HCT116 (cell line): Measurements from ENCODE around the gene CTNND2. TPM values are rescaled to one million over a fixed set of nuclear protein-coding genes. Genes with fewer than 3 reads are reported as not detected.

ENCODE experiments used
- ATAC-seq: fragments of 200-7000 bp; cut with Tn5 transposase; 2 replicates; pipeline ENCODE4 v1.9.1; 2020; ENCODE audit warnings: mild to moderate bottlenecking, moderate library complexity
- BruUV-seq: library from RNA; stranded (reverse); fragments of 400-500 nt; replicated peaks from 2 replicates; lab custom pipeline; 2021; lab: Mats Ljungman, UMichigan
- CTCF ChIA-PET: fragments of 300-600 bp; sonication (Branson Sonifier 250); formaldehyde crosslinking; loops from one replicate; lab custom pipeline; 2021; ENCODE audit warnings: antibody characterized with exemption; lab: Charles Lee
- POLR2A ChIA-PET: fragments of 300-600, 350-600 bp; sonication (Branson Sonifier 250); formaldehyde crosslinking; loops from one replicate; lab custom pipeline; 2021; ENCODE audit warnings: antibody characterized with exemption; lab: Charles Lee
- RAD21 ChIA-PET, 2 experiments: fragments of 300-600 bp; sonication (Branson Sonifier 250); formaldehyde crosslinking; loops; one replicate each; lab custom pipeline; 2023; ENCODE audit warnings: low total read pairs in 2 of 2; ENCODE audit not compliant: uncharacterized antibody in 2 of 2, unreplicated experiment in 2 of 2, low non-redundant PET in 1 of 2; lab: Charles Lee
- DNase-seq: peaks from one replicate; pipeline ENCODE4 v3.0.0-alpha.2; 2010; ENCODE audit warnings: low read depth, low spot score
- H2AFZ ChIP-seq: fragments of 200-600 bp; shearing (Covaris generic), sonication (generic); 2 replicates; pipeline ENCODE4 v1.6.1; 2017; ENCODE audit warnings: low read depth, mixed run types, mixed read lengths, antibody characterized with exemption, low read length; ENCODE audit not compliant: poor library complexity, severe bottlenecking
- H3K27ac ChIP-seq: 2 replicates; pipeline ENCODE4 v1.5.1; 2012; ENCODE audit warnings: low read depth, low read length
- H3K27me3 ChIP-seq: fragments of 200-600 bp; sonication (generic); 2 replicates; pipeline ENCODE4 v1.6.1; 2016; ENCODE audit warnings: mixed run types, low read length, mixed read lengths; ENCODE audit not compliant: insufficient read depth
- H3K36me3 ChIP-seq, 2 experiments: fragments of 200-500 bp in 1 of 2; fragments of 200-600 bp in 1 of 2; sonication (Bioruptor generic) in 1 of 2; sonication (generic) in 1 of 2; 2 replicates each; pipeline versions ENCODE4 v1.5.1 to v1.6.1; 2014 to 2016; ENCODE audit warnings: low read length in 2 of 2, inconsistent platforms in 1 of 2, mixed read lengths in 1 of 2, mixed run types in 1 of 2; ENCODE audit not compliant: insufficient read depth in 2 of 2, control insufficient read depth in 1 of 2
- H3K4me1 ChIP-seq, 2 experiments: fragments of 200-600 bp in 1 of 2; sonication (generic) in 1 of 2; 2 replicates each; pipeline versions ENCODE4 v1.5.1 to v1.6.1; 2012 to 2017; ENCODE audit warnings: low read length in 2 of 2, inconsistent platforms in 1 of 2, mild to moderate bottlenecking in 1 of 2, mixed read lengths in 1 of 2, mixed run types in 1 of 2, moderate library complexity in 1 of 2; ENCODE audit not compliant: insufficient read depth in 2 of 2, control insufficient read depth in 1 of 2
- H3K4me2 ChIP-seq: fragments of 200-600 bp; sonication (generic); 2 replicates; pipeline ENCODE4 v1.6.1; 2017; ENCODE audit warnings: mixed run types, low read length, mixed read lengths
- H3K4me3 ChIP-seq, 2 experiments: fragments of 200-600 bp in 1 of 2; sonication (generic) in 1 of 2; replicated peaks in 1 of 2; 2 replicates each; pipeline ENCODE4 v1.5.1; 2011 to 2016; ENCODE audit warnings: low read length in 2 of 2, control low read depth in 1 of 2, low read depth in 1 of 2, mild to moderate bottlenecking in 1 of 2, mixed read lengths in 1 of 2, mixed run types in 1 of 2
- H3K79me2 ChIP-seq: fragments of 200-600 bp; sonication (generic); 2 replicates; pipeline ENCODE4 v1.6.1; 2017; ENCODE audit warnings: mild to moderate bottlenecking, mixed run types, low read length, moderate library complexity, mixed read lengths; ENCODE audit not compliant: insufficient read depth
- H3K9ac ChIP-seq: fragments of 200-600 bp; sonication (generic); 2 replicates; pipeline ENCODE4 v1.6.1; 2016; ENCODE audit warnings: low read length, mixed read lengths
- H3K9me2 ChIP-seq: fragments of 200-600 bp; sonication (generic), shearing (Covaris generic); 2 replicates; pipeline ENCODE4 v1.6.1; 2017; ENCODE audit warnings: mixed run types, mild to moderate bottlenecking, moderate library complexity; ENCODE audit not compliant: insufficient read depth
- H3K9me3 ChIP-seq, 2 experiments: fragments of 200-500 bp in 1 of 2; fragments of 200-600 bp in 1 of 2; sonication (Bioruptor generic) in 1 of 2; sonication (generic) in 1 of 2; 2 replicates each; pipeline ENCODE4 v1.6.1; 2014 to 2017; ENCODE audit warnings: low read length in 2 of 2, mixed read lengths in 2 of 2, inconsistent platforms in 1 of 2, low read depth in 1 of 2, mild to moderate bottlenecking in 1 of 2, mixed run types in 1 of 2, moderate library complexity in 1 of 2; ENCODE audit not compliant: control insufficient read depth in 1 of 2, insufficient read depth in 1 of 2
- H4K20me1 ChIP-seq: fragments of 200-600 bp; sonication (generic), shearing (Covaris generic); 2 replicates; pipeline ENCODE4 v1.6.1; 2017; ENCODE audit warnings: mixed run types, mild to moderate bottlenecking, moderate library complexity; ENCODE audit not compliant: insufficient read depth
- CBX3 ChIP-seq: IDR thresholded peaks from 2 replicates; pipeline ENCODE4 v1.6.1; 2012; ENCODE audit warnings: low read depth
- CEBPB ChIP-seq: IDR thresholded peaks from 2 replicates; pipeline ENCODE4 v1.6.1; 2012; ENCODE audit warnings: low read depth
- EGR1 ChIP-seq: IDR thresholded peaks from 2 replicates; pipeline ENCODE4 v1.6.1; 2012; ENCODE audit warnings: low read depth
- ELF1 ChIP-seq: IDR thresholded peaks from 2 replicates; pipeline ENCODE4 v1.6.1; 2012; ENCODE audit warnings: low read depth, borderline replicate concordance
- EZH2phosphoT487 ChIP-seq: fragments of 200-600 bp; IDR thresholded peaks from 2 replicates; pipeline ENCODE4 v1.6.1; 2018; ENCODE audit warnings: antibody characterized with exemption, borderline replicate concordance
- FOSL1 ChIP-seq: IDR thresholded peaks from 2 replicates; pipeline ENCODE4 v1.6.1; 2012; ENCODE audit warnings: low read depth
- JUND ChIP-seq: IDR thresholded peaks from 2 replicates; pipeline ENCODE4 v1.6.1; 2012
- RAD21 ChIP-seq: IDR thresholded peaks from 2 replicates; pipeline ENCODE4 v1.6.1; 2012; ENCODE audit warnings: low read depth, mild to moderate bottlenecking
- SRF ChIP-seq: IDR thresholded peaks from 2 replicates; pipeline ENCODE4 v1.6.1; 2012; ENCODE audit warnings: low read depth
- TCF7L2 ChIP-seq: IDR thresholded peaks from 2 replicates; pipeline ENCODE4 v1.7.0; 2011; ENCODE audit warnings: borderline replicate concordance, inconsistent platforms; ENCODE audit not compliant: insufficient read depth, insufficient read length; ENCODE audit errors: extremely low read depth
- ZNF274 ChIP-seq: fragments of 200-500 bp; sonication (Bioruptor generic); IDR thresholded peaks from 2 replicates; pipeline ENCODE4 v1.6.1; 2014; ENCODE audit warnings: mild to moderate bottlenecking, low read depth, low read length, inconsistent platforms
- intact Hi-C: fragments of 100-400 bp; cut with micrococcal nuclease; formaldehyde crosslinking; loops from 2 replicates; pipeline ENCODE4 v1.10.0; 2022
- total RNA-seq: library from RNA; stranded (reverse); gene quantifications from one replicate; pipeline ENCODE4 v1.2.1, GENCODE V29; 2021; ENCODE audit not compliant: unreplicated experiment
- TF ChIP-seq, protein P1 (sequence below), 3 experiments: fragments of 200-600 bp in 1 of 3; sonication (generic) in 1 of 3; IDR thresholded peaks in 2 of 3; conservative IDR thresholded peaks in 1 of 3; 2 replicates each; pipeline ENCODE4 v1.5.1; 2012 to 2017; ENCODE audit warnings: low read depth in 2 of 3, low read length in 2 of 3, antibody characterized with exemption in 1 of 3, borderline replicate concordance in 1 of 3, control low read depth in 1 of 3, mild to moderate bottlenecking in 1 of 3, mixed read lengths in 1 of 3, mixed run types in 1 of 3, moderate library complexity in 1 of 3; ENCODE audit not compliant: insufficient read depth in 1 of 3
- TF ChIP-seq, protein P2 (sequence below): IDR thresholded peaks from 2 replicates; pipeline ENCODE4 v1.6.1; 2012
- TF ChIP-seq, protein P3 (sequence below): IDR thresholded peaks from 2 replicates; pipeline ENCODE4 v1.6.1; 2012; ENCODE audit warnings: low read depth

Gene CTNND2
- total RNA-seq, 1 experiment from 2014 or later: not detected

DNA sequence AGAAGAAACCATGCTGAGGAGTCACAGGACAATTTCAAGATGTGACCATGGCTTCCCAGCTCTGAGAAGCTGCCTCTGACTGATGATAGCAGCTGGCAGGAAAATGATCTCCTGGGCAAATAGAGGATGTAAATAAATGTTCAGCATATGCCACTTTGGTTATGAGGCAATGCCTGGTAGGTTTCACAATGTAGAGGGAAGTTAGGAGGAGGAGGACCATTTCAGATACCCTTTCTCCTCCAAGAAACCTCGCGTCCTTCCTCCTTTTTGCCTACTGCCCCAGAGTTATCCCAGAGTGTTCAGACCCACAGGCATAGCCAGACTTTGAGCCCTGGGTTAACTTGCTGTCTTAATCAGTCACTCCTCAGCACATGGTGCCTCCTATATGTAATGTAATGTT is 601.6 kb downstream of the CTNND2 start:
- POLR2A ChIA-PET: no interaction called here
- Histone ChIP-seq H3K4me2 (no peak overlapping the region), H3K4me1 (no peaks in the 10 kb centered on the region)
- TF ChIP-seq FOSL1: no peak
- TF ChIP-seq ELF1: no peak
- TF ChIP-seq EGR1: no peak
- no peak for TF ChIP-seq RAD21
- TF ChIP-seq TCF7L2: no peak
- TF ChIP-seq, all 23 proteins: peak for 0
- intact Hi-C loops: no loop called here
- DNase-seq (no peak), ATAC-seq (no peak)
- RAD21 ChIA-PET: no interaction called here
- Histone ChIP-seq H3K27me3 (no peaks in the 10 kb centered on the region), H3K36me3 (no peaks in the 10 kb centered on the region), H3K27ac (no peak overlapping the region), H3K9me3 (no peaks in the 10 kb centered on the region; a peak in 1 of 4 replicates), H4K20me1 (no peaks in the 10 kb centered on the region), H2AFZ (no peak overlapping the region), H3K4me3 (no peak overlapping the region), H3K79me2 (no peaks in the 10 kb centered on the region), H3K9me2 (no peaks in the 10 kb centered on the region), H3K9ac (no peak overlapping the region)
- CTCF ChIA-PET: no interaction called here
- no TSS peak for BruUV-seq

DNA sequence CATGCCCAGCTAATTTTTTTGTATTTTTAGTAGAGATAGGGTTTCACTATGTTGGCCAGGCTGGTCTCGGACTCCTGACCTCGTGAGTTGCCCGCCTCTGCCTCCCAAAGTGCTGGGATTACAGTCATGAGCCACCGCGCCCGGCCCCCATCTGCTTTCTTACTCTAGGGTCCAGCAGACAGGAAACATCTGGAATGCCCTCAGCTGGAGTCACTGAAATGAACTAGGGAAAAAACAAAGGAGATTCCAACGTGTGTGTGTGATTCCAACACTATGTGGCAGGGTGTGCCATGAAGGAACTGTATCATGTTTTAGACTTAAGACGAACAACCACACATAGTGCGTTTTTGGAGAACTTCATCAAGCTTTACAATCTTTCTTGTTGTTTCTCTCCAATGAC is 603.1 kb downstream of the CTNND2 start:
- no peak overlapping the region for H3K9ac ChIP-seq
- POLR2A ChIA-PET: no interaction called here
- H3K27ac ChIP-seq: no peak overlapping the region
- H3K36me3 ChIP-seq: no peaks in the 10 kb centered on the region
- H4K20me1 ChIP-seq: no peaks in the 10 kb centered on the region
- H3K79me2 ChIP-seq: no peaks in the 10 kb centered on the region
- H3K9me2 ChIP-seq: no peaks in the 10 kb centered on the region
- BruUV-seq: no TSS peak
- DNase-seq (no peak), ATAC-seq (no peak)
- no peak overlapping the region for H2AFZ ChIP-seq
- RAD21 ChIA-PET: no interaction called here
- H3K27me3 ChIP-seq: no peaks in the 10 kb centered on the region
- intact Hi-C loops: no loop called here
- H3K9me3 ChIP-seq: no peaks in the 10 kb centered on the region
- no peaks in the 10 kb centered on the region for H3K4me1 ChIP-seq
- H3K4me3 ChIP-seq: no peak overlapping the region
- H3K4me2 ChIP-seq: no peak overlapping the region
- CTCF ChIA-PET: no interaction called here
- TF ChIP-seq SRF (no peak), CEBPB (no peak), JUND (no peak), CBX3 (no peak), ELF1 (no peak), EZH2phosphoT487 (no peak), ZNF274 (no peak)
- TF ChIP-seq, protein P1, sequence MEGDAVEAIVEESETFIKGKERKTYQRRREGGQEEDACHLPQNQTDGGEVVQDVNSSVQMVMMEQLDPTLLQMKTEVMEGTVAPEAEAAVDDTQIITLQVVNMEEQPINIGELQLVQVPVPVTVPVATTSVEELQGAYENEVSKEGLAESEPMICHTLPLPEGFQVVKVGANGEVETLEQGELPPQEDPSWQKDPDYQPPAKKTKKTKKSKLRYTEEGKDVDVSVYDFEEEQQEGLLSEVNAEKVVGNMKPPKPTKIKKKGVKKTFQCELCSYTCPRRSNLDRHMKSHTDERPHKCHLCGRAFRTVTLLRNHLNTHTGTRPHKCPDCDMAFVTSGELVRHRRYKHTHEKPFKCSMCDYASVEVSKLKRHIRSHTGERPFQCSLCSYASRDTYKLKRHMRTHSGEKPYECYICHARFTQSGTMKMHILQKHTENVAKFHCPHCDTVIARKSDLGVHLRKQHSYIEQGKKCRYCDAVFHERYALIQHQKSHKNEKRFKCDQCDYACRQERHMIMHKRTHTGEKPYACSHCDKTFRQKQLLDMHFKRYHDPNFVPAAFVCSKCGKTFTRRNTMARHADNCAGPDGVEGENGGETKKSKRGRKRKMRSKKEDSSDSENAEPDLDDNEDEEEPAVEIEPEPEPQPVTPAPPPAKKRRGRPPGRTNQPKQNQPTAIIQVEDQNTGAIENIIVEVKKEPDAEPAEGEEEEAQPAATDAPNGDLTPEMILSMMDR (IDR thresholded peaks at IDR 0.05 in 2 of 3, conservative IDR thresholded peaks at IDR 0.05 in 1 of 3; ENCODE audit: borderline replicate concordance in 1 of 3, insufficient read depth in 1 of 3, low read depth in 2 of 3, low read length in 2 of 3): no peak
- TF ChIP-seq, protein P2, sequence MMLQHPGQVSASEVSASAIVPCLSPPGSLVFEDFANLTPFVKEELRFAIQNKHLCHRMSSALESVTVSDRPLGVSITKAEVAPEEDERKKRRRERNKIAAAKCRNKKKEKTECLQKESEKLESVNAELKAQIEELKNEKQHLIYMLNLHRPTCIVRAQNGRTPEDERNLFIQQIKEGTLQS: no peak
- TF ChIP-seq, protein P3, sequence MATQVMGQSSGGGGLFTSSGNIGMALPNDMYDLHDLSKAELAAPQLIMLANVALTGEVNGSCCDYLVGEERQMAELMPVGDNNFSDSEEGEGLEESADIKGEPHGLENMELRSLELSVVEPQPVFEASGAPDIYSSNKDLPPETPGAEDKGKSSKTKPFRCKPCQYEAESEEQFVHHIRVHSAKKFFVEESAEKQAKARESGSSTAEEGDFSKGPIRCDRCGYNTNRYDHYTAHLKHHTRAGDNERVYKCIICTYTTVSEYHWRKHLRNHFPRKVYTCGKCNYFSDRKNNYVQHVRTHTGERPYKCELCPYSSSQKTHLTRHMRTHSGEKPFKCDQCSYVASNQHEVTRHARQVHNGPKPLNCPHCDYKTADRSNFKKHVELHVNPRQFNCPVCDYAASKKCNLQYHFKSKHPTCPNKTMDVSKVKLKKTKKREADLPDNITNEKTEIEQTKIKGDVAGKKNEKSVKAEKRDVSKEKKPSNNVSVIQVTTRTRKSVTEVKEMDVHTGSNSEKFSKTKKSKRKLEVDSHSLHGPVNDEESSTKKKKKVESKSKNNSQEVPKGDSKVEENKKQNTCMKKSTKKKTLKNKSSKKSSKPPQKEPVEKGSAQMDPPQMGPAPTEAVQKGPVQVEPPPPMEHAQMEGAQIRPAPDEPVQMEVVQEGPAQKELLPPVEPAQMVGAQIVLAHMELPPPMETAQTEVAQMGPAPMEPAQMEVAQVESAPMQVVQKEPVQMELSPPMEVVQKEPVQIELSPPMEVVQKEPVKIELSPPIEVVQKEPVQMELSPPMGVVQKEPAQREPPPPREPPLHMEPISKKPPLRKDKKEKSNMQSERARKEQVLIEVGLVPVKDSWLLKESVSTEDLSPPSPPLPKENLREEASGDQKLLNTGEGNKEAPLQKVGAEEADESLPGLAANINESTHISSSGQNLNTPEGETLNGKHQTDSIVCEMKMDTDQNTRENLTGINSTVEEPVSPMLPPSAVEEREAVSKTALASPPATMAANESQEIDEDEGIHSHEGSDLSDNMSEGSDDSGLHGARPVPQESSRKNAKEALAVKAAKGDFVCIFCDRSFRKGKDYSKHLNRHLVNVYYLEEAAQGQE: no peak
